ENCODE measurements around the gene FYB2.

GRCh38 chr1:56819387-56819899 lies at the start of gene FYB2:
- TF ChIP-seq CTCF (IDR thresholded peaks at IDR 0.05 in 2 of 3, conservative IDR thresholded peaks at IDR 0.05 in 1 of 3; ENCODE audit: borderline replicate concordance in 1 of 3, insufficient read depth in 1 of 3, low read depth in 2 of 3, low read length in 2 of 3) (no peak), POLR2A (IDR thresholded peaks at IDR 0.05; ENCODE audit: borderline replicate concordance, extremely low read depth, insufficient read depth, insufficient read length) (no peak), FOSL1 (IDR thresholded peaks at IDR 0.05; ENCODE audit: low read depth) (no peak), EZH2phosphoT487 (IDR thresholded peaks at IDR 0.05; ENCODE audit: borderline replicate concordance) (no peak), YY1 (IDR thresholded peaks at IDR 0.05; ENCODE audit: extremely low read depth, insufficient replicate concordance, low read depth, low read length) (no peak), ZFX (IDR thresholded peaks at IDR 0.05) (no peak), CEBPB (IDR thresholded peaks at IDR 0.05; ENCODE audit: low read depth) (no peak), ZNF274 (IDR thresholded peaks at IDR 0.05; ENCODE audit: low read depth, low read length) (no peak)
